GM08714 (cell line): ENCODE results near the gene CD164L2.

Source experiments
- H3K4me3 ChIP-seq: fragments of 200-500 bp; sonication (Bioruptor generic); 2 replicates; pipeline ENCODE4 v1.5.1; 2014; ENCODE audit warnings: mild to moderate bottlenecking, low read length, inconsistent platforms
- ZNF274 ChIP-seq: IDR thresholded peaks from 2 replicates; pipeline ENCODE4 v1.6.1; 2012; ENCODE audit warnings: mild to moderate bottlenecking, low read depth, low read length

Gene CD164L2

DNA sequence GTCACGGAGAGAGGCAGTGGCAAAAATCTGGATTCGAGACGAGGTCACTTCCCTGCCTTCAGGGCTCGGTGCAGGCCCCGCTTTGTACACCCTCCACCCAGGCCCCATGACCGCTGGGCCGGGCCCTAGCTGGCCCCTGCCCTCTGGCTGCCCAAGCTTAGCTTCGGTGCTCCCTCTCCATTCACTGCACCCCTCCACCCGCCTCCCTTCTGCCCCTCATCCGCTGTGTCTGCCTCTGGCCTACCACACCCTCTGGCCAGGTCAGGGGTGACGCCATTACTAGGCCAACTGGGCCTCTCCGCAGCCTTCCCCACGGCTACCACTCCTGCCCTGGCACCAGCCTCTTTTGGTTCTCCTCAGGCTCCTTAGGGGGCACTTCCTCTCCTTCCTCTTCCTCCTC is 528 bp upstream of the CD164L2 start:
- H3K4me3 ChIP-seq: no peak overlapping the region
- TF ChIP-seq ZNF274: no peak

DNA sequence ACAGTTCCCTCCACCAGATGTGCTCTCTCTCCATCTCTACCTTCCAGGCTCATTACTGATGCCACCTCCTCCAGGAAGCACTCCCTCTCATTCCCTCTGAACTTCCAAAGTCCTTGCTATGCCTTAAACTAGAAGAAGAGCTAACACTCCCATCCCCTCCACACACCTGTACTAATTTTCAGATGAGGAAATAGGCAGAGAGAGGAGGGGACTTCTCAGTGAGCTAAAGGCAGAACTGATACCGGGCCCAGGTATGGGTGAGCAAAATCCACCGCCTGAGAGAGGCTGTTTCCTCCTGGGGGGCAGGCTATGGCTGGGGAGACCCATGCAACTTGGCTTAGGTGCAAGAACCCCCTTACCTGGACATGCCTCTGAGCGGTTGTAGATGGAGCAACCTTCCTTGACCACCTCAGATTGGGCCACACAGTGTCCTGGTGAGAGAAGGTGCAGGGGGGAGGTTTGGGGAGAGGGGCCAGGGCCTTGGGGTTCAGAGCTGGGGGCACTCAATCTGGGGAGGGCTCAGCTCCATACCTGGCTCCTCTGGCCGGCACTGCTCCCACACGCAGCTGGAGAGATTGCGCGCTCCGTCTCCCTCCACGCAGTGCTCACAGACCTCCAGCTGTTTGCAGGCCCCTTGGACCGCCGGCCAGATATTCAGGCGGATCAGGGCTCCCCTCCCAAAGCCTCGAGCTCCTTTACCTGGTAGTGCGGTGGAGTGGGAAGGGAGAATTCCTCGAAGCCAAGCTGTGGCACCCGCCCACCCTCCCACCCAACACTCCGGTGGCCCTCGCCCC is 967 bp downstream of the CD164L2 start:
- H3K4me3 ChIP-seq: no peak overlapping the region
- TF ChIP-seq ZNF274: no peak

DNA sequence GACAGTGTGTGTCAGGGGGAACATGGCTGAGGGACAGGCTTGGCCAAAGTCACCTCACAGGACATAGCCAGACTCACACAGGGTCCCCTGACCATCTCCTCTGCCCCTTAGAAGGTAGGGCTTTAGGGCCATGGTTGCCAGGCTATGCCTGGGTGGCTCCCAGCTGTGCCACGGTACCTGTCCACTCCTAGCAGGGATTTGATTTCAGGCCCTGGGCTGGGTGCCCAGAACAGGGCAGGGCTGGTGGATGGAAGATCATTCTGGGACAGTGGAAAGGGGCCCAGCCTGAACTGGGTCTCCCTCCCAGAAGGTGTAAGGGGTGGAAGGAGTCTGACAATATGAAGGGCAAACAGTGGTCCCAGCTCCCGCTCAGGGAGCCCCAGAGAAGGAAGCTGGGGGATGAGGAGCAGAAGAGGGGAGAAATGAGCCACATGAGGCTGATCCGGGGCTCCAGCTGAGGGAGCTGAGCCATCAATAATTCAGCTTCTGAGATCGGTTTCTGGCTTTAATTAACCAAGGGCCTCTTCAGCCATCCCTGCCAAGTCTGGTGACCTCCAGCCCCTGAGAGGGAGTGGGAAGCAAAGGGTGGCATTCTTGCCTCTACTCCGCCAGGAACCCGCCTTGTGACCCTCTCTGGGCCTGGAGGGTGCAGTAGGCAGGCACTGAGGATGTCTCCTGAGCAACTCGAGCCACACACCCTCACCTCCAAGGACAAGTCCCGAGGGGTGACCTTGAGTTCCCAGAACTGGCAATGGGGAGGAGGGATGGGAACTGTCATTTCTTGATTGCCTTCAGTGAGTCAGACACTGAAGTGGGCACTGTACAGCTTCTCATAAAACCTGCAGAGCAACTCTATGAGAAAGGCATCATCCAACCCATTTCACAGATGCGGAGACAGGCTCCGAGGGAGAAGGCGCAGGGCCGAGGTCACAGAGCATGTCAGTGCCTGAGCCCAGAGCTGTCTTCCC is 2.1 kb downstream of the CD164L2 start:
- TF ChIP-seq ZNF274: no peak
- H3K4me3 ChIP-seq: no peak overlapping the region

DNA sequence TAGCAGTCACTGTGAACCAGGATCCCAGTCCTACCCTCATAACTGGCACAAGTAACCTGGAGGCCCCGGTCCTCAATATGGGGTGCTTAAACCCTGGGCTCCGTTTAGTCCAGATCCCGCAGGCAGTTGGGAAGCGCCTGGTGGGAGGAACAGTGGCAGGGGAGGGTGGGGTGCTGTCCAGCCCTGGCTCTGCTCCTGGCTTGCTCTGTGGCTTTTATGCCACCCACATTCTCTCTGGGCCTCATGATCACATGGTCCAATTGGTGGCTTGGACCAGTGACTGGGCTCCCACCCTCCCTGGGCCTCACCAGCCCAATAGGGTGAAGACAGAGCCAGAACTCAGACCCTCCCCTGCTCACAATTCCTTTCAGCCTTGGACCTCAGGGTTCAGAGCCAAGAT is 2.9 kb downstream of the CD164L2 start:
- H3K4me3 ChIP-seq: no peak overlapping the region
- no peak for TF ChIP-seq ZNF274

DNA sequence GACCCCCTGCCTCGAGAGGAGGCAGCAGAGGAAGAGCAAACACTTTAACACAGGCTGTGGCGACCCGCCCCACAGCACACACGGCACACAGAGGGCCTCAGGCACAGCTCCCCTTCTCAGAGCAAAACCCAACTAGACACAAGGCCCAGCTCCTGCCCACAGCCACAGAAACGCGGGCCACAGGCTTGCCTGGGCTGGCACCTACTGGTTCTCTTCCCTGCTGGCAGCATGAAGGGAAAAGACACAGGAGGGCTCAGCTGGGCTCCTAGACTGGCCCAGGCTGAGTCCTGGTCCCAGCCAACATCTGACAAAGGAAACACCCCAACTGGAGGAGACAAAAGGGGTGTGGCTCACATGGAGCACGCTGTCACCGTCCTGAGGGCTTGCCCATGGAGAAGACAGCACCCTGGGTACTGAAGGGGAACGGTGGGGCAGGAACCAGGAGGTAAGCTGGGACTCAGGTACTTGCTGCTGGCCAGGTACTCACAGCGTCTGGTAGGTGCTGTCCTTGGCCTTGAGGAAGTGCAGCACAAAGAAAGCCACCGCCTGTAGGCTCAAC is 3.5 kb downstream of the CD164L2 start:
- no peak for TF ChIP-seq ZNF274
- no peak overlapping the region for H3K4me3 ChIP-seq

DNA sequence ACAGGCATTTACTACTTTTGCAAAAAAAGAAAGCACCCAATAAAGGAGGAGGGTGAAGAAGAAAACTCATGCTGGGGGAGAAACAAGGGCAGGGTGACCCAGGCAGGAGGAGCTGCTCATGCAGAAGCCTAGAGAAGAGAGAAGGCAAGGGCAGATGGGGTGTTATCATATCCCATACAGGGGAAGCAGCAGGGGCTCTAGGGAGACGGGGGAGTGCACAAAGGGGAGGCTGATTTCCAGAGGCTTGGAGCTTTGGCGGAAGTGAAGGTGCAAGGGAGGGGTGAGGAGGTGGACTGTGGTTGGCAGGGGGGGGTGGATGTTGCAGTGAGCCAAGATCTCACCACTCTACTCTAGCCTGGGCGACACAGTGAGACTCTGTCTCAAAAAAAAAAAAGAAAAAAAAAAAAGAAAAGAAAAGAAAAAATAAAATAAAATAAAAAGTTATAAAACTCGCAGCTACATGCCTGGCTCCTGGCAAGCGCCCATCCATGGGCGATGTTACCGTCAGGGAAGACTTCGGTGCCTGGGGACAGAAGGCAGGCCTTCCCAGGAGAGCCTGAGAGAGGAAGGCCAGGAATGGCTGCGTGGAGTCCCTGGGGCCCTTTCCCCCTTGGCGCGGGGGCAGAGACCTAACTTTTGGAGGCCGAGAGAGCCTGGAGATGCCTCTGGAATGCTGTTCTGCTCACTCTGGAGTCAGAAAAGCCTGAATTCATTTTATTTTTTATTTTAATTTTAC is 5.2 kb downstream of the CD164L2 start:
- TF ChIP-seq ZNF274: no peak

DNA sequence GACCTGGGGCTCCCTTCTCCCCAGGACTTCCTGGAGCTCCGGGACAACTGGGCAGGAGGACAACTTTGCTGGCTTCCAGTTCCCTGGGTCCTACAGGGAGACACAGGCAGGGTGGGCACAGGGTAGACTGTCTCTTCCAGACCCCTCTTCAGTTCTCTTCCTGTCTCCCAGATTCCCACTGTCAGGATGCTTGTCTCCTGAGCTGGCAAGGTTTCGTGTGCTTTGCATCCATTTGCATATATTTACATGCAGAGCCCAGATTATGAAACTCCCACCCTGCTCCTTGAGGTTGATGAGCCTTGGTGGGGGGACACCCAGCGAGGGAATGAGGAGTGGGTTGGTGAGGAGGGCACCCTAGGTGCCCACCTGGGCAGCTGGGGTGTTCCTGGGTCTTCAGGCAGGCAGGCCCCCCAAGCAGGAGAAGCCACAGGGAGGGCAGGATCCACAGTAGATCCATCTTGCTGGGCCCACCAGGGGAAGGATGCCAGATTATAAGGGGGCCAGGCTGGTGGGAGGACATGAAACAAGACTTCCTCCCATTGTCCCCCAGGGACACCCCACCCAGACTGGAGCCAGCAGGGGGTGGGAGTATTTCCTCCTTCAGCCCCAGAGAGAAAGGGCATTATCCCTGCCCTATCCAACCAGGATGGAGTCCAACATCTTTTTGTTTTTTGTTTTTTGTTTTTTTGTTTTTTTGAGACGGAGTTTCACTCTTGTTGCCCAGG is 8.6 kb downstream of the CD164L2 start, which contains the start of gene FCN3:
FCN3 (minus strand) TSS at position 463 of the 725 bp plus-strand sequence; CDS start at position 457, 6 bp downstream.
- H3K4me3 ChIP-seq: no peak within 1 kb of the TSS
- no peak for TF ChIP-seq ZNF274

More for the DNA sequence above, 5.2 kb downstream of the CD164L2 start:
- H3K4me3 ChIP-seq: no peak overlapping the region

DNA sequence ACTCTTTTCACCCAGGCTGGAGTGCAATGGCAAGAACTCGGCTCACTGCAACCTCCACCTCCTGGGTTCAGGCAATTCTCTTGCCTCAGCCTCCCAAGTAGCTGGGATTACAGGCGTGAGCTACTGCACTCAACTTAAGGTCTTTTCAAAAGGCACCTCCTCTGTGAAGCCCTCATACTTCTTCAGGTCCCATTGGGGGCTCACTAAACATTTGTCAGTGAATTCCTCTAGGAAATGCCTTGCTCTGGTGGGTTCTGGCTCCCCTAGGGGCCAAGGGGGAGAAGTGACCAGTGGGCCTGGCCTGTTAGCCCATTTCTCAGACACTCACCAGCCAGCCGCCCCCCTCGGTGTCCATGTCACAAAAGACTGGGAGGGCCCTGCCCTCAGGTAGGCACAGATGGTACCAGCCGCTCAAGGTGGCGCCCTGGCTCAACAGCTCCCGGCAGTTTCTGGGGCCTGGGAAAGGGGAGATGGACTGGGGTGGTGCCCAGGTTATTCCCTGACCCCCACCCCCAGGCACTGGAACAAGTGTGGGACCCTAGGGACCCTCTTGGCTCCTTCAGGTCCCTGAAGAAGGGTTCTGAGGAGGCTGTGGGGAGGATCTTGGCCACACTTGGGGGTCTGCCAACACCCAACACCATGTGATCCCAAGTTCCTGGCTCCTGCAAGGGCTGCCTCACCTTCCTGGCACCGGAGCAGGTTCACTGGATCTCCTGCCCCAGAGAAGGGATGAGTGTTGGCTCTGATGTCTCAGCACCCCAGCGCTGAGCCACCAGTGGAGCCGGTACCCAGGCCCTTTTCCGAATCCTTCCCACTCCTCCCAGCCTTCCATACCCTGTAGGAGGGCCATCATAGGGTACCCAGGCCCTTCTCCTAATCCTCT is 10.1 kb downstream of the CD164L2 start:
- H3K4me3 ChIP-seq: no peak overlapping the region
- no peak for TF ChIP-seq ZNF274

DNA sequence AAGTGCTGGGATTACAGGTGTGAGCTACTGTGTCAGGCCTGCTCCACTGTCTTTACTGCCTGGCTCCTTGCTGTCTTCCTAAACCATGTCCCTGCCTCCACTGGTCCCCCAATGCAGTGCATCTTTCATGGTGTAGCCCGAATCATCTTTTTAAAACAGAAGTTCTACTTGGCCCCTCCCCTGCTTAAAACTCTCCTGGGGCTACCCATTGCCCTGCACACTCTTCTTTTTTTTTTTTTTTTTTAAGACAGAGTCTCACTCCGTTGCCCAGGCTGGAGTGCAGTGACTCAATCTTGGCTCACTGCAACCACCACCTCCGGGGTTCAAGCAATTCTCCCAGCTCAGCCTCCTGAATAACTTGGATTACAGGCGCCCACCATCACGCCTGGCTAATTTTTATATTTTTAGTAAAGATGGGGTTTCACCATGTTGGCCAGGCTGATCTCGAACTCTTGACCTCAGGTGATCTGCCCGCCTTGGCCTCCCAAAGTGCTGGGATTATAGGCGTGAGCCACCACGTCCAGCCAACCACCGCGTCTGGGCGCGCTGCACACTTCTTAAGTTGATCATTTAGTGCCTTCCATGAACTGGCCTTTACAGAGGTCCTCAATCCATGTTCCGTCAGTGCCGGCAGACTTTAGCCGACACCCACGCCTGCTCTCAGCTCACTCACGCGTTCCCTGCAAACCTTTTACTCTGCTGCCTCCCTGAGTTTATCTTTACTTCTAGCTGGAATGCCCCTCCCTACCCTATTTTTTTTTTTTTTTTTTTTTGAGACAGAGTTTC is 10.9 kb downstream of the CD164L2 start:
- H3K4me3 ChIP-seq: no peak overlapping the region
- TF ChIP-seq ZNF274: no peak

DNA sequence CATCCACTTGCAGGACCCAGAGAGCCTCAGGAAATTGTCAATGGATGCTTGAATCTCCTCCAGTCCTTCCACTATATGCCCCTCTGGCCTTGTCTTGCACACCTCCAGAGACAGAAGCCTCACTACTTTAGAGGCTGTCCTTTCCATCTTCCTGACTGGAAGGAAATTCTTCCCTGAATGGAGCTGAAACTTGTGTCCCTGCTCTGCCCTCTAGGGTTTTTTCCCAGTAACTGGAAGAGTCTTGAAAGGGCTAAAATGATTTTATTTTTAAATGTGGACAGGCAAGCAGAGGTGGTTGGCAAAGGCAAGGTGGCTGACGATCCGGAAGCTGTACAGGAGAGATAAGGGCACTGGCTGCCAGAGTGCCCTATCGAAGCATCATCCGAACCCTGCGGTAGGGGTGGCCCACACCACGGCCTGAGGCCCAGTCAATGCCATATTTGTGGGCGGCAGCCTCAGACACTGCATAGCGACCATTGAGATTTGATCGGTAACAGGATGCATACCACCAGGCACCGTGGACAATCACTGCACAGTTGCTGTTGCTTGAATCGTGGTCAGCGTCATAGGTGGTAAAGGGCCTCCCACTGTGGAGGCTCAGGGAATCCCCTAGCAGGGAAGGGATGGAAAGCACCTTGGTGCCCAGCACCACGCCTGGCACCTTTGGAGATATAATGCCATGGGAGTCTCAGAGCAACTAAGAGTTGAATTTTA is 14.1 kb downstream of the CD164L2 start:
- no peak overlapping the region for H3K4me3 ChIP-seq

DNA sequence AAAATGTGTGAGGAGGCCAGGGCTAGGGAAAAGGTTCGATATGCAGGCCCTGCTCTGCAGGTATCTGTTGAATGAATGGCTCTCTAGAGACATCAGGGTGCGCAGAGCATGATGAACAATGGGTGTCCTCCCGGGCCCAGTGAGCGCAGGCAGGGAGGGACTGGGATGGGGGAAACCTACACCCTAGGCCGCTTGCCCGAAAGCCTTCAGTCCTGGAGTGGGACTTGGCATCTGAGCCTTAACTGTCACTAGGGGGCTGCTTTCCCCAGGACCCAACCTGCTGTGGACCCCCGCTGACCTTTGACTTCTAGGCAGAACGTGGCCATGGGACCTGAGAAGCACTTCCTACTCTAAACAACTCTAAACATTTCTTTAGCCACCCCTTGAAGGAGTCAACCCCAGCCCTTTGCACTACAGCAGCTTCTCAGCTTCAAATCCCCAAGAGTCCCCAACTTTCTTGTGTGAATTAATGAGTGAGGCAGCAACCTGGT is 15.9 kb downstream of the CD164L2 start:
- H3K4me3 ChIP-seq: no peak overlapping the region
- no peak for TF ChIP-seq ZNF274

More for the DNA sequence above, 14.1 kb downstream of the CD164L2 start:
- TF ChIP-seq ZNF274: no peak
